GM23248 (cell line): ENCODE results near the gene ZBTB17. TPM values are rescaled to one million over a fixed set of nuclear protein-coding genes. Genes with fewer than 3 reads are reported as not detected.
A peak's percentile ranks its signal among the peaks of the same experiment; 100 is the strongest.

ENCODE experiments used
- DNase-seq: peaks from one replicate; pipeline ENCODE4 v3.0.0-alpha.2; 2015
- H2AFZ ChIP-seq: fragments of 200-600 bp; sonication (generic); 2 replicates; pipeline ENCODE4 v1.6.1; 2016; ENCODE audit warnings: antibody characterized with exemption
- H3F3A ChIP-seq: fragments of 200-600 bp; sonication (generic); 2 replicates; pipeline ENCODE4 v1.6.1; 2016; ENCODE audit warnings: mild to moderate bottlenecking, antibody characterized with exemption, mixed run types; ENCODE audit not compliant: insufficient read depth
- H3K27ac ChIP-seq: fragments of 200-600 bp; sonication (generic); 2 replicates; pipeline ENCODE4 v1.5.1; 2016; ENCODE audit warnings: mild to moderate bottlenecking
- H3K27me3 ChIP-seq: fragments of 200-600 bp; sonication (generic); replicated peaks from 2 replicates; pipeline ENCODE4 v1.6.1; 2016; ENCODE audit warnings: mild to moderate bottlenecking; ENCODE audit not compliant: insufficient read depth
- H3K36me3 ChIP-seq: fragments of 200-600 bp; sonication (generic); 2 replicates; pipeline ENCODE4 v1.6.1; 2016; ENCODE audit warnings: low read depth, mild to moderate bottlenecking
- H3K4me1 ChIP-seq: fragments of 200-600 bp; sonication (generic); 2 replicates; pipeline ENCODE4 v1.6.1; 2016; ENCODE audit warnings: mild to moderate bottlenecking; ENCODE audit not compliant: insufficient read depth
- H3K4me2 ChIP-seq: fragments of 200-600 bp; sonication (generic); one replicate; pipeline ENCODE4 v1.6.1; 2016; ENCODE audit warnings: mild to moderate bottlenecking; ENCODE audit not compliant: unreplicated experiment
- H3K4me3 ChIP-seq: fragments of 200-600 bp; sonication (generic); 2 replicates; pipeline ENCODE4 v1.5.1; 2016; ENCODE audit warnings: mild to moderate bottlenecking
- H3K79me2 ChIP-seq: fragments of 200-600 bp; sonication (generic); 2 replicates; pipeline ENCODE4 v1.6.1; 2016; ENCODE audit warnings: mild to moderate bottlenecking; ENCODE audit not compliant: insufficient read depth
- H3K9ac ChIP-seq: fragments of 200-600 bp; sonication (generic); 2 replicates; pipeline ENCODE4 v1.6.1; 2016; ENCODE audit warnings: mild to moderate bottlenecking
- H3K9me2 ChIP-seq: fragments of 200-600 bp; sonication (generic); 2 replicates; pipeline ENCODE4 v1.6.1; 2016; ENCODE audit warnings: mixed run types, mild to moderate bottlenecking, moderate library complexity; ENCODE audit not compliant: insufficient read depth
- H3K9me3 ChIP-seq: fragments of 200-600 bp; sonication (generic); one replicate; pipeline ENCODE4 v1.6.1; 2017; ENCODE audit warnings: low read depth
- H4K20me1 ChIP-seq: fragments of 200-600 bp; sonication (generic); 2 replicates; pipeline ENCODE4 v1.6.0; 2016; ENCODE audit not compliant: insufficient read depth
- EZH2 ChIP-seq: fragments of 200-600 bp; sonication (generic); IDR thresholded peaks from 2 replicates; pipeline ENCODE4 v1.6.1; 2018; ENCODE audit warnings: antibody characterized with exemption, mild to moderate bottlenecking; ENCODE audit not compliant: insufficient read depth, poor library complexity, severe bottlenecking
- EZH2phosphoT487 ChIP-seq: fragments of 200-600 bp; sonication (generic); IDR thresholded peaks from 2 replicates; pipeline ENCODE4 v1.6.1; 2018; ENCODE audit warnings: antibody characterized with exemption, moderate library complexity, mild to moderate bottlenecking, low read depth; ENCODE audit not compliant: insufficient read depth
- WGBS, 2 experiments: methylation state at CpG; one replicate each; pipeline ENCODE4 v1.1.6; 2015 to 2017; ENCODE audit warnings: low lambda C conversion rate in 2 of 2, low coverage in 1 of 2; ENCODE audit errors: missing lambda C conversion rate in 2 of 2; 5-methylcytosine and 5-hydroxymethylcytosine counted together
- in situ Hi-C: fragments of 300-500 bp; cut with MboI; formaldehyde crosslinking; loops from 2 replicates; pipeline ENCODE4 v1.15.0; 2020
- polyA plus RNA-seq: library from polyadenylated mRNA; unstranded; fragments of >200 nt; fragmentation: Nextera tagmentation; extraction: Ambion mirVana; gene quantifications from 2 replicates; pipeline ENCODE4 v1.2.1, GENCODE V29; 2016
- total RNA-seq: library from RNA; depleted of rRNA; stranded (reverse); fragments of >200 nt; shearing (Covaris generic); gene quantifications from 2 replicates; pipeline ENCODE4 v1.2.3, GENCODE V29; 2014

Gene ZBTB17
- total and polyA plus RNA-seq, 2 experiments from 2014 or later = 20.5 to 33.2 TPM

DNA sequence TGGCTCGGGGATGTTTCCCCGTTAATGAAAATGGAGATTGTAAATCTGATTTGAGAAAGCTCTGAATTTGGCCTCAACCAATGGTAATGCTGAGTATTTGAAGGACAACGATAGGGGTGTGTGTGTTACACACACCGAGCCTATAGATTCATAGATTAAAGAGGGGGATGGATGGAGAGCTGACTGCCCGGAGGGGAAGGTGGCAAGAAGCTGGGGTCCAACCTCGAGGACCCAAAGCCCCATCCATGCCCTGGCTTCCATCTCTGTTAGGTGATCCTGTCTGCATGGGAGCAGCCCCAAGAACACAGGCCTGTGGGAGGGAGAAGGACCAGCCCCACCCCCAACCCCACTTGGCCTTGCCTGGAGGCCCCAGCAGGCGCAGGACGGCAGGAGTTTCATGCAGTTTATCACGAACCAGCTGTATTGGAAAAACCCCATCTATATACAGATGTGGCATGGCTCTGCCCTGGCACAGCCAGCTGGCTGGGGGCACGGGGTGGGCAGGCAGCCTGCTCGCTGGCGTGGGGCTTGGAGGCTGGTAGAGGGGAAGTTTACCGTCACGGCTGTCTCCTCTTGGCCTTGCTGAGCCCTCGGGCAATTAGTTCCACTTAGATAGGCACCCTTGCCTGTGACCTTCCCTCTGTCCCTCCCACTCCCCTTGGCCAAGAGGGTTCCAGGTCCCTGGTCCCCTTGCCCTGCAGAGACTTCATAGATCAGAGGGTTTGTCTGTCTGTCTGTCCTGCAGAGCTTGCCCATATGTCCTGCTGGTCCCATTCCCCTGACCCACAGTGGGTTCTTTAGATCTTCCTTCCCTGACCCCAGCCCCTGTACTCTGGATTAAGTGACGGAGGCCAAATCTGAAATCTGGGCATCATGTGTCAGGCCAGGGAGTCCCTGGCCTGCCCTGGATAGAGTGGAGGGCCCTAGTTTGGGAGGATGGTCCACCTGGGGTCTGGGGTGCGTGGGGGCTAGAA lies 38.9 kb upstream of the ZBTB17 start:
- 56 to 67% methylated on average over 17 of the region's 17 CpGs for WGBS, 2 experiments
- in situ Hi-C loops = no loop called here

DNA sequence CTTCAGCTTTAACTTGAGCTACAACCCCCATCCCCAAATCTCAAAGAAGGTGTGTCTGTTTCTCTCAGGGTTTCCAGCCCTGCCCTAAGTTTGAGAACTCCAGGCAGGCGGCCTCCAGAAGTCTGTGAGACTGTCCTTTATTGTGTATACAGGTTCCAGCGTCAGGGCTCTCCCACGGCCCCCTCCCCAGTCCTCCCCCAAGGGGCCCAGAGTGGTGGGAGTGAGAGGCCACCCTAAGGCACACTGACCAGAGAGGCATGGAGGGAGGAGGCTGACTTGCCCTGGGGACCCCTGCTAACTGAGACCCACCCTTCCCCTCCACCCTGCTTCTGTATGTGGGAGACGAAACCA lies 38.0 kb upstream of the ZBTB17 start:
- TF ChIP-seq EZH2phosphoT487 (no peak), EZH2 (no peak)

More for the DNA sequence above, 38.9 kb upstream of the ZBTB17 start:
- peak; percentile 50 for DNase-seq
- Histone ChIP-seq H3K4me1 (peaks cover 50% of the 10 kb centered on the region), H3K27me3 (no peaks in the 10 kb centered on the region), H2AFZ (no peak overlapping the region), H3K9ac (0 out of 2 replicates have a peak overlapping the region, but pooled peaks have one; percentile 72), H3K4me3 (no peak overlapping the region), H3K9me3 (no peaks in the 10 kb centered on the region), H3K9me2 (no peaks in the 10 kb centered on the region), H3K79me2 (no peaks in the 10 kb centered on the region), H3K36me3 (no peaks in the 10 kb centered on the region), H3K27ac (no peak overlapping the region), H4K20me1 (no peaks in the 10 kb centered on the region), H3F3A (peaks cover 21% of the 10 kb centered on the region), H3K4me2 (no peak overlapping the region)
- no peak for TF ChIP-seq EZH2
- no peak for TF ChIP-seq EZH2phosphoT487

DNA sequence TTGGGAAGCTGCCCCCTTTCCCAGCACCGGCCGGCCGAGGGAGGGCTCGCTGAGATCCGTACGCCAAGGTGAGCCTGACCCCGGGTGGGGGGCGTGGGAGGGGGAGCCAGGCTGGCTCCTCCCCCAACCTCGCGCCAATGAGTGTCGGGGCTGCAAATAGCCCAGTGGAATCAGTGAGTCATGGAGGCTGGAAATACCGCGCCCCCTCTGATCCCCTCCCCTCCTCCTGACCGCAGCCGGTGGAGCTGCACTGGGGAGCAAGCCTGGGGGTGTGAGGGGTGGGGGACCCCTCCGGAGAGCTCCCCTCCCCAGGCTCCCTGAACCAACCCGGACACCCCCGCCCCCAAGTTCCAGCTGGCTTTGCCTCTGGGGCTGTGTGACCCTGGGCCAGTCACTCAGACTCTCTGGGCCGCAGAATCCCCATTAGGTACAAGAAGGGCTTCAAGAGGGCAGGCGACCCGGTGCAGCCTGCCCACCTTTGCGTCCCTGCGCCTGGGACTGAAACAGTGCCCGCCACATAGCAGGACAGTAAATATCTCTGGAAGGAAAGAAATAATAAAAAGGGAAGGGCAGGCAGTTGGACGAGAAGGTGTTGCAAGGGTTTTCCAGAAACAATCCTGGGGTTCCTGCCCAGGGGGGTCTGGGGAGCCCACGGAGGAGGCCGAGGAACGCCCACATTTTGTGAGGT lies 37.5 kb upstream of the ZBTB17 start:
- Histone ChIP-seq H3K79me2 (no peaks in the 10 kb centered on the region), H2AFZ (peak overlapping the region; percentile 63), H3K4me1 (peaks cover 37% of the 10 kb centered on the region), H3K9me3 (no peaks in the 10 kb centered on the region), H3K36me3 (no peaks in the 10 kb centered on the region), H4K20me1 (no peaks in the 10 kb centered on the region), H3K9ac (peak overlapping the region; percentile 72), H3K27me3 (no peaks in the 10 kb centered on the region), H3K9me2 (no peaks in the 10 kb centered on the region), H3K27ac (peak overlapping the region; percentile 32), H3K4me2 (peak overlapping the region; percentile 46), H3F3A (peaks cover 17% of the 10 kb centered on the region), H3K4me3 (peak overlapping the region; percentile 47)
- WGBS, 2 experiments = 21 to 25% methylated on average over 17 to 21 of the region's 28 CpGs
- peak; percentile 86 for DNase-seq
- no peak for TF ChIP-seq EZH2
- TF ChIP-seq EZH2phosphoT487 = no peak
- in situ Hi-C loops = no loop called here

More for the DNA sequence above, 38.0 kb upstream of the ZBTB17 start:
- Histone ChIP-seq H3K79me2 (no peaks in the 10 kb centered on the region), H3F3A (peaks cover 21% of the 10 kb centered on the region), H3K27ac (peak overlapping the region; percentile 32; the same call in 1 of the 2 replicates), H2AFZ (no peak overlapping the region), H4K20me1 (no peaks in the 10 kb centered on the region), H3K4me1 (peaks cover 42% of the 10 kb centered on the region), H3K4me3 (no peak overlapping the region), H3K27me3 (no peaks in the 10 kb centered on the region), H3K36me3 (no peaks in the 10 kb centered on the region), H3K9ac (peak overlapping the region; percentile 72; the same call in 1 of the 2 replicates), H3K9me2 (no peaks in the 10 kb centered on the region), H3K4me2 (no peak overlapping the region), H3K9me3 (no peaks in the 10 kb centered on the region)
- 83 to 88% methylated on average over 4 of the region's 4 CpGs for WGBS, 2 experiments
- in situ Hi-C loops = no loop called here
- no peak for DNase-seq

DNA sequence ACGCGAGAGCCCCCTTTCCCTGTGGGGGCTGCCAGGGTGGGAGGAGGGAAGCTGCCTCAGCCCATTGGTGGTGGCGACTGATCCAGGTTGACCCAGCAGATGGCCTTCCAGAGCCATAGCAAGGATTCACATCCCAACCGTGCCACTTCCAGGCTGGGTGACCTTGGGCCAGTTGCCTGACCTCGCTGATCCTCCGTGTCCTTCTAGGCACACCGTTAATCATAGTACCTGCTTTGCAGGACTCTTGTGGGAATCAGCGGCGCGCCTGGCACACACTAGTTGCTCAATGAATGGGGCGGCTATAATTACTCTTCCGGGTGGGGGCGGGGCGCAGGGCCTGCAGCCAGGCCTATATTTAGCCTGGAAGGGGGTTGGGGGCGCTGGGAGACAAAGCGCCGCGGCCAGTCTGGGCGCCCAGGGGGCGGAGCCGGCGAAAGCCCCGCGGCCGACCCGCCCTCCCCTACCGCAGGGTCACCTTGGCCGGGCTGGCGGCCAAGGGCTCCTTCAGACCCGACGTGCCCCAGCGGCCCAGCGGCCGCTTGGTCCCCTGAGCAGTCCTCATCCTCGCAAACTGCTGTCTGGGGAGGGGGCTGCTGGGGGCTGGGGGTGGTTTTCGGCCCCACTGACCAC lies 36.8 kb upstream of the ZBTB17 start:
- Histone ChIP-seq H3K27ac (peak overlapping the region; percentile 32; the same call in 1 of the 2 replicates), H3K36me3 (no peaks in the 10 kb centered on the region), H2AFZ (peak overlapping the region; percentile 63), H3K4me2 (peak overlapping the region; percentile 46), H3K4me3 (peak overlapping the region; percentile 47), H3F3A (peaks cover 14% of the 10 kb centered on the region), H3K9ac (peak overlapping the region; percentile 72), H3K4me1 (peaks cover 34% of the 10 kb centered on the region), H4K20me1 (no peaks in the 10 kb centered on the region), H3K79me2 (no peaks in the 10 kb centered on the region), H3K9me2 (no peaks in the 10 kb centered on the region), H3K9me3 (no peaks in the 10 kb centered on the region), H3K27me3 (no peaks in the 10 kb centered on the region)
- in situ Hi-C loops = no loop called here
- 11 to 18% methylated on average over 13 to 28 of the region's 36 CpGs for WGBS, 2 experiments
- peak; percentile 80 for DNase-seq
- TF ChIP-seq EZH2 (no peak), EZH2phosphoT487 (no peak)
